HG02763 (cell line): Measurements from ENCODE around the gene PLCB4.

Experiments
- ATAC-seq: cut with Tn5 transposase; IDR thresholded peaks from one replicate; pipeline ENCODE4 v1.9.1; 2021; ENCODE audit warnings: mild to moderate bottlenecking, moderate library complexity; ENCODE audit not compliant: unreplicated experiment

PLCB4 gene

GRCh38 chr20:9508696-9509178 lies 439.9 kb downstream of the PLCB4 start:
- ATAC-seq = no peak

- no peak for ATAC-seq
These were observed 440.4 kb downstream of the PLCB4 start for GRCh38 chr20:9509246-9509645.

GRCh38 chr20:9510911-9511310 lies 442.0 kb downstream of the PLCB4 start:
- ATAC-seq = peak; percentile 44

- ATAC-seq = no peak
These were observed 445.2 kb downstream of the PLCB4 start for GRCh38 chr20:9514072-9514460.

GRCh38 chr20:9514461-9515213 lies 445.8 kb downstream of the PLCB4 start, which contains the start of gene LAMP5:
Gene LAMP5, plus strand, starts transcription at chr20:9514590. Its CDS starts 263 bp downstream, at chr20:9514853.
- ATAC-seq = no peak

GRCh38 chr20:9515214-9515585 lies 446.3 kb downstream of the PLCB4 start:
- no peak for ATAC-seq

GRCh38 chr20:9515741-9516233 lies 446.9 kb downstream of the PLCB4 start:
- no peak for ATAC-seq

GRCh38 chr20:9516234-9516871 lies 447.5 kb downstream of the PLCB4 start:
- ATAC-seq = no peak

- ATAC-seq = no peak
These were observed 448.6 kb downstream of the PLCB4 start for GRCh38 chr20:9517297-9518162.

- no peak for ATAC-seq
These were observed 449.8 kb downstream of the PLCB4 start for GRCh38 chr20:9518576-9519175.

GRCh38 chr20:9520086-9520485 lies 451.2 kb downstream of the PLCB4 start:
- ATAC-seq = no peak

GRCh38 chr20:9523636-9524035 lies 454.7 kb downstream of the PLCB4 start:
- ATAC-seq = no peak
